GM21737 (cell line): Measurements from ENCODE around the gene ENO2.

ENCODE experiments used
- ATAC-seq: cut with Tn5 transposase; IDR thresholded peaks from one replicate; pipeline ENCODE4 v1.9.1; 2021; ENCODE audit warnings: mild to moderate bottlenecking, moderate library complexity; ENCODE audit not compliant: unreplicated experiment

Gene ENO2

DNA sequence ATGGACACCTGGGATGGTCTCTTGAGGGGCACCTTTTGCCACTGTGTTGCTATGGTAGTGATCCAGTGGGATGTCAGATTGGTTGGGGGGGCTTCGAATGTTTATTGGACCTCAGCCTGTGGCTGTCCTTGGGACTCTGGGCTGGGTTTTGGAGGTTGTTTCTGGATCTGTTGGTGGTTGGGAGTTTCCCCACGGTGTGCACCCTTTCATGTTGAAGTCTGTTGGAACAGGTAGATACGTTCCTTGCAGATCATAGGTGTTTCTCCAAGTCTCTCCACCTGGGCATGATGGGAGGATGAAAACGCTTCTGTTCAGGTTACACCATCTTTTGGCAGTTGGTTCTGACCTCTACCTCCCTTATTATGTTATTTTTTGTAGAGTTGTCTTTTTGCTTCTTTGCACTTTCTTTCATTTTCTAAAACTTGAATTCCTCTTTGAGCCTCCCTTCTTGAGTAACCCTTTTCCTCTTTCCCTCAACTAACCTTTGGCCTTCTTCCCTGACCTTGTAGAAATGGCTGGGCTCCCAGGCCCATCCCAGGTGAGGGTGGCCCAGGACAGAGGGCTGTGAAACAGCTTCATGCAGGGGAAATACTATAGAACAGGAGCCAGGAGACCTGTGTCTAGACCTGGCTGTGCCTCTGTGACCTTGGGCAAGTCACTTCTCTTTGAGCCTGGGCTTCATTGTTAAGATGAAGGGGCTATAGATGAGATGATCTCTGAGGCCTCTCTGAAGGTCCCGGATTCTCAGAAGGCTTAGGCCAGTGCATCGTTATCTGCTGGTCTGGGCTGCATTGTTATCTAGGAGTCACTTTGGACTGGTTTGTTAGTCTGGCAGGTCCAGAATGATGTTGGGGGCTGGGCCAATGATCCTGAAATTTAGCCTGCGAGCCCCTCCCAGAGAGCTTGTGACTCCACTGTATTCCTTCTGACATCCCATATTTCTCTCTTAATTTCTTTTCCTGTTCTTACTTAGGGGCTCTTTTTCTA, 15.4 kb downstream of the ENO2 start:
- ATAC-seq: no peak

DNA sequence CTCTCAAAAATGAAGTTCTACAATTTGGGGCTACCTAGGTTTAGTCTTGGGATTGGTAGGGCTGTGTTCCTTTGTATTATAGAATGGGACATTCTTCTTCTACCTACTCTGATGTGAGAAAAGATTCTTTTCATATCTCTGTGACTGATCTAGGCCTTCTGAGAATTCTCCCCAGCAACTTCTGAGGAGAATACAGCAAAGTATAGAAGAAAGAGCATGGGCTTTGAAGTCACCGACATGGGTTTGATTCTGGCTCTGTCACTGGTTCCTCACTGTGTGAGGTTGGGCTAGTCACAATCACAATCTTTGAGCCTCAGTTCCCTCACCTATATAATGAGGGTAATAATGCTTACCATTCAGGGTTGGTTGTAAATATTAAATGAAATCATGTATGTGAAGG, 18.4 kb downstream of the ENO2 start:
- no peak for ATAC-seq

DNA sequence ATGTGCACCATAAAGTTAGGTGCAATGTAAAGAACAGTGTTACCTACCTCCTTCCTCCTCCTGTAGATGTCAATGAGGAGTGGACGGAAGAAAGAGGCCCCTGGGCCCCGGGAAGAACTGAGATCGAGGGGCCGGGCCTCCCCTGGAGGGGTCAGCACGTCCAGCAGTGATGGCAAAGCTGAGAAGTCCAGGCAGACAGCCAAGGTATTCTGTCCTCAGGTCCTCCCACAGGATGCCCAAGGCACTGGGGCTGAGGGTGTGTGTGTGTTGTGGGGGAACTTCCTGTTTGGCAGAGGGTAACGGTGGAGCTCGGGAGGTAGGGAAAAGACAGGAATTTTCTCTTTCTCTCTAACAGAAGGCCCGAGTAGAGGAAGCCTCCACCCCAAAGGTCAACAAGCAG, 19.7 kb downstream of the ENO2 start:
- ATAC-seq: no peak

DNA sequence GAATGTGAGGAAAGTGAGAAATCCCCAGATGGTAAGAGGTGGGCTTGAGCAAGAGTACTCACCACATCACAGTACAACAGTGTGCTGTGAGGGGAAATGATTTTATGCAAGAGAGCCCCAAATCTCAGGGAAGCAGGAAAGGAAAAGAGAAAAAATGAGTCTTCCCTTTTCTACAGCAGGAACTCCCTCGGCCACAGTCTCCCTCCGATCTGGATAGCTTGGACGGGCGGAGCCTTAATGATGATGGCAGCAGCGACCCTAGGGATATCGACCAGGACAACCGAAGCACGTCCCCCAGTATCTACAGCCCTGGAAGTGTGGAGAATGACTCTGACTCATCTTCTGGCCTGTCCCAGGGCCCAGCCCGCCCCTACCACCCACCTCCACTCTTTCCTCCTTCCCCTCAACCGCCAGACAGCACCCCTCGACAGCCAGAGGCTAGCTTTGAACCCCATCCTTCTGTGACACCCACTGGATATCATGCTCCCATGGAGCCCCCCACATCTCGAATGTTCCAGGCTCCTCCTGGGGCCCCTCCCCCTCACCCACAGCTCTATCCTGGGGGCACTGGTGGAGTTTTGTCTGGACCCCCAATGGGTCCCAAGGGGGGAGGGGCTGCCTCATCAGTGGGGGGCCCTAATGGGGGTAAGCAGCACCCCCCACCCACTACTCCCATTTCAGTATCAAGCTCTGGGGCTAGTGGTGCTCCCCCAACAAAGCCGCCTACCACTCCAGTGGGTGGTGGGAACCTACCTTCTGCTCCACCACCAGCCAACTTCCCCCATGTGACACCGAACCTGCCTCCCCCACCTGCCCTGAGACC, 21.2 kb downstream of the ENO2 start:
- ATAC-seq: no peak

DNA sequence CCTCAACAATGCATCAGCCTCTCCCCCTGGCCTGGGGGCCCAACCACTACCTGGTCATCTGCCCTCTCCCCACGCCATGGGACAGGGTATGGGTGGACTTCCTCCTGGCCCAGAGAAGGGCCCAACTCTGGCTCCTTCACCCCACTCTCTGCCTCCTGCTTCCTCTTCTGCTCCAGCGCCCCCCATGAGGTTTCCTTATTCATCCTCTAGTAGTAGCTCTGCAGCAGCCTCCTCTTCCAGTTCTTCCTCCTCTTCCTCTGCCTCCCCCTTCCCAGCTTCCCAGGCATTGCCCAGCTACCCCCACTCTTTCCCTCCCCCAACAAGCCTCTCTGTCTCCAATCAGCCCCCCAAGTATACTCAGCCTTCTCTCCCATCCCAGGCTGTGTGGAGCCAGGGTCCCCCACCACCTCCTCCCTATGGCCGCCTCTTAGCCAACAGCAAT, 21.8 kb downstream of the ENO2 start:
- ATAC-seq: no peak

DNA sequence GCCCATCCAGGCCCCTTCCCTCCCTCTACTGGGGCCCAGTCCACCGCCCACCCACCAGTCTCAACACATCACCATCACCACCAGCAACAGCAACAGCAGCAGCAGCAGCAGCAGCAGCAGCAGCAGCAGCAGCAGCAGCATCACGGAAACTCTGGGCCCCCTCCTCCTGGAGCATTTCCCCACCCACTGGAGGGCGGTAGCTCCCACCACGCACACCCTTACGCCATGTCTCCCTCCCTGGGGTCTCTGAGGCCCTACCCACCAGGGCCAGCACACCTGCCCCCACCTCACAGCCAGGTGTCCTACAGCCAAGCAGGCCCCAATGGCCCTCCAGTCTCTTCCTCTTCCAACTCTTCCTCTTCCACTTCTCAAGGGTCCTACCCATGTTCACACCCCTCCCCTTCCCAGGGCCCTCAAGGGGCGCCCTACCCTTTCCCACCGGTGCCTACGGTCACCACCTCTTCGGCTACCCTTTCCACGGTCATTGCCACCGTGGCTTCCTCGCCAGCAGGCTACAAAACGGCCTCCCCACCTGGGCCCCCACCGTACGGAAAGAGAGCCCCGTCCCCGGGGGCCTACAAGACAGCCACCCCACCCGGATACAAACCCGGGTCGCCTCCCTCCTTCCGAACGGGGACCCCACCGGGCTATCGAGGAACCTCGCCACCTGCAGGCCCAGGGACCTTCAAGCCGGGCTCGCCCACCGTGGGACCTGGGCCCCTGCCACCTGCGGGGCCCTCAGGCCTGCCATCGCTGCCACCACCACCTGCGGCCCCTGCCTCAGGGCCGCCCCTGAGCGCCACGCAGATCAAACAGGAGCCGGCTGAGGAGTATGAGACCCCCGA, 22.5 kb downstream of the ENO2 start:
- peak; percentile 5 for ATAC-seq

DNA sequence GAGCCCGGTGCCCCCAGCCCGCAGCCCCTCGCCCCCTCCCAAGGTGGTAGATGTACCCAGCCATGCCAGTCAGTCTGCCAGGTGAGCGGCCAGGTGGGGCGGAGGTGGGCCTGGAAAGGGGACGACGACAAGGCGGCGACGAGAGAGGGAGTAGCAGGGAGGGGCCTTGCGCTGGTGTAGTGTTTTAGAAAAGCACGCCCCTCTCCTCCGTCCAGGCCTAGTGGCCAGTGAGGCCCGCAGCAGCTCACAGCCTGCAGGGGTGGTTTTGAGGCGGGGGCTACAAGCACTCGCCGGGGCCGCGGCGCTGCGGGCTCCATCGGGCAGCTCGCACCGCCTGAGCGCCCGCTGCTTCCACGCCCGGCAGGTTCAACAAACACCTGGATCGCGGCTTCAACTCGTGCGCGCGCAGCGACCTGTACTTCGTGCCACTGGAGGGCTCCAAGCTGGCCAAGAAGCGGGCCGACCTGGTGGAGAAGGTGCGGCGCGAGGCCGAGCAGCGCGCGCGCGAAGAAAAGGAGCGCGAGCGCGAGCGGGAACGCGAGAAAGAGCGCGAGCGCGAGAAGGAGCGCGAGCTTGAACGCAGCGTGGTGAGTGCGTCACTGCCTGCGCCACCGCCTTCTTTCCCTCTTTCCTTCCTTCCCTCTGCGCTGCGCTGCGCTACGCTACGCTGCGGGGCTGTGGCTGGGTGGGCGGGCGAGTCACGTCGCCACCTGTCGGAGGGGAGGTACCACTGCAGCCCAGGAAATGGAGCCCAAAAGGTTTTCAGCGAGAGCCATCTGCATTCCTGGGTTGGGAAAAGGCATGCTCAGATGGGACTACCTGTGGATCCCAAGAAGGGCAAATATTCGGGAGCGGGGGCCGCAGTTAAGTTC, 23.3 kb downstream of the ENO2 start:
- ATAC-seq: peak; percentile 76

DNA sequence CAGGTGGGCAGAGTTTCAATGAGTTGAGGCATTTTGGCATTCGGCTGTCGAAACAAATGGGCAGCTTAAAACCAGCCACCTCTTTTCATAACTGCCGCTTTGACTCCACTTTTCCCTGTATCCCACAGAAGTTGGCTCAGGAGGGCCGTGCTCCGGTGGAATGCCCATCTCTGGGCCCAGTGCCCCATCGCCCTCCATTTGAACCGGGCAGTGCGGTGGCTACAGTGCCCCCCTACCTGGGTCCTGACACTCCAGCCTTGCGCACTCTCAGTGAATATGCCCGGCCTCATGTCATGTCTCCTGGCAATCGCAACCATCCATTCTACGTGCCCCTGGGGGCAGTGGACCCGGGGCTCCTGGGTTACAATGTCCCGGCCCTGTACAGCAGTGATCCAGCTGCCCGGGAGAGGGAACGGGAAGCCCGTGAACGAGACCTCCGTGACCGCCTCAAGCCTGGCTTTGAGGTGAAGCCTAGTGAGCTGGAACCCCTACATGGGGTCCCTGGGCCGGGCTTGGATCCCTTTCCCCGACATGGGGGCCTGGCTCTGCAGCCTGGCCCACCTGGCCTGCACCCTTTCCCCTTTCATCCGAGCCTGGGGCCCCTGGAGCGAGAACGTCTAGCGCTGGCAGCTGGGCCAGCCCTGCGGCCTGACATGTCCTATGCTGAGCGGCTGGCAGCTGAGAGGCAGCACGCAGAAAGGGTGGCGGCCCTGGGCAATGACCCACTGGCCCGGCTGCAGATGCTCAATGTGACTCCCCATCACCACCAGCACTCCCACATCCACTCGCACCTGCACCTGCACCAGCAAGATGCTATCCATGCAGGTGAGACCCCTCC, 24.2 kb downstream of the ENO2 start:
- ATAC-seq: no peak

DNA sequence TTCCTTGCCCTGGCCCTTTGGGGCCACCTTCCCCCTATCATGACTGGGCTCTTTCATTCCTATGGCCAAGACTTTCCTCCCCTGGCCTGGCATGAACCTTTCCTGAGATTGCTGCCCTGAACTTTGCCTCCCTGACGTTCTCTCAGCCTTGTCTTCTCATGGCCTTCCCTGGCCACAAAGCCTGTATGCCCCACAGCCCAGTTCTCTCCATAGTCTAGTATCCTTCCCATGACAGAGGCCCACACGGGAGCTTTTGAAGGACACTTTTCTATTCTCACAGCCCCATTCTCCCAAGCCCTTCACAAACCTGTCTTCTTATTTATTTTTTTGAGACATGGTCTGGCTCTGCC, 24.8 kb downstream of the ENO2 start:
- ATAC-seq: no peak

DNA sequence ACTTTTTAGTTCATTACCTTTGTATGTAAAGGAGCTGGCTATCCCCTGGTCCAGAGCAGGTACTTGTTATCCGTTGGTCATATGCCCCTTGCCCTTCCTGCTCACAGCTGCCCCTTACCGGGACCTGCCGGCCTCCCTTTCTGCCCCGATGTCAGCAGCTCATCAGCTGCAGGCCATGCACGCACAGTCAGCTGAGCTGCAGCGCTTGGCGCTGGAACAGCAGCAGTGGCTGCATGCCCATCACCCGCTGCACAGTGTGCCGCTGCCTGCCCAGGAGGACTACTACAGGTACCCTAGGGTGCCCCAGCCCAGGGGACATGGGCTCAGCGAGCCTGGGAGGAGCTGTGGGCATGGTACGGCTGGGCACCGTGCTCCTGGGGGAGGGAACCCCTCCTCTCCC, 26.9 kb downstream of the ENO2 start:
- no peak for ATAC-seq

DNA sequence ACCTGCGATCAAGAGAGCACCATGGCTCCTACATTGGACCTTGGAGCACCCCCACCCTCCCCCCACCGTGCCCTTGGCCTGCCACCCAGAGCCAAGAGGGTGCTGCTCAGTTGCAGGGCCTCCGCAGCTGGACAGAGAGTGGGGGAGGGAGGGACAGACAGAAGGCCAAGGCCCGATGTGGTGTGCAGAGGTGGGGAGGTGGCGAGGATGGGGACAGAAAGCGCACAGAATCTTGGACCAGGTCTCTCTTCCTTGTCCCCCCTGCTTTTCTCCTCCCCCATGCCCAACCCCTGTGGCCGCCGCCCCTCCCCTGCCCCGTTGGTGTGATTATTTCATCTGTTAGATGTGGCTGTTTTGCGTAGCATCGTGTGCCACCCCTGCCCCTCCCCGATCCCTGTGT, 27.4 kb downstream of the ENO2 start:
- ATAC-seq: no peak

DNA sequence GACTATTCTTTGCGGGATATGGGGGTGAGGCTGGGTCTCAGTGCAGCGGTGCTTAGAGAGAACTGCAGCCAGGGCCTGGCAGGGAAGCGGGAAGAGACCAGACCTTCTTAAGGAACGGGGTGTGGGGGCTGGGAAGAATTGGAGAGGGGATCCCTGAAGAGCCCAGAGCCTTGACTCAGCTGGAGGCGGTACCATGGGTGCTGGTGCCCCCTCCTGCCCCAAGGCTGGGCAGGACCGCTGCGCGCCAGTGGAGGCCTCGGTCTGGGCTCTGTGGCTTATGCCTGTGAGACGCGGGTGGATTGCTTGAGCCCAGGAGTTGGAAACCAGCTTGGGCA, 27.9 kb downstream of the ENO2 start:
- no peak for ATAC-seq

DNA sequence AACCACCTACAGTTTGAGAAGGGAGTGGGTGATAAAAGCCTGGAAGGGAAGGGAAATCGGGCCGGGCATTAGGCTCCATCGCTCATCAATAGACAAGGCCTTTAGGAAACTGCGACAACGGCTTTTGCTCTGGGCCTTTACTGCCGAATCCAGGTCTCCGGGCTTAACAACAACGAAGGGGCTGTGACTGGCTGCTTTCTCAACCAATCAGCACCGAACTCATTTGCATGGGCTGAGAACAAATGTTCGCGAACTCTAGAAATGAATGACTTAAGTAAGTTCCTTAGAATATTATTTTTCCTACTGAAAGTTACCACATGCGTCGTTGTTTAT, 29.0 kb downstream of the ENO2 start:
- peak; percentile 30 for ATAC-seq

DNA sequence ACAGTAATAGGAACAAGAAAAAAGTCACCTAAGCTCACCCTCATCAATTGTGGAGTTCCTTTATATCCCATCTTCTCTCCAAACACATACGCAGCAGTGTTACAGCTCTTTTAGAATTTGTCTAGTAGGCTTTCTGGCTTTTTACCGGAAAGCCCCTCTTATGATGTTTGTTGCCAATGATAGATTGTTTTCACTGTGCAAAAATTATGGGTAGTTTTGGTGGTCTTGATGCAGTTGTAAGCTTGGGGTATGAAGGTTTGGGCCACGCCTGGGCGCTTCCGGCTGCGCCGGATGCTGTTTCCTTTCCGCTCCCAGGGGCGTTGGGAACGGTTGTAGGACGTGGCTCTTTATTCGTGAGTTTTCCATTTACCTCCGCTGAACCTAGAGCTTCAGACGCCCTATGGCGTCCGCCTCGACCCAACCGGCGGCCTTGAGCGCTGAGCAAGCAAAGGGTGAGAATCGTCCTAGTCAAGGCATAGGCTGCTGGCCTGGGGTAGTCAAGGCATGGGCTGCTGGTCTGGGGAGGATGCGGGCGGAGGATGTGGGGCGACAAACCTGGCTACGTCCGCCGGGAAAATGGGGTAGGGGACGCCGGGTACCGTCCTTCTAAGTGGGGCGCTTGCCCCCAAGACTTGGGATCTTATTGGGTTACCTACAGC, 29.5 kb downstream of the ENO2 start, which contains the start of the genes C12orf57 and RNU7-1:
C12orf57 (plus strand) TSS at position 301 of the 659 bp plus-strand sequence; CDS start at position 401, 100 bp downstream.
RNU7-1 (plus strand) TSS at position 95 of the 659 bp plus-strand sequence.
- peak; percentile 23 for ATAC-seq

DNA sequence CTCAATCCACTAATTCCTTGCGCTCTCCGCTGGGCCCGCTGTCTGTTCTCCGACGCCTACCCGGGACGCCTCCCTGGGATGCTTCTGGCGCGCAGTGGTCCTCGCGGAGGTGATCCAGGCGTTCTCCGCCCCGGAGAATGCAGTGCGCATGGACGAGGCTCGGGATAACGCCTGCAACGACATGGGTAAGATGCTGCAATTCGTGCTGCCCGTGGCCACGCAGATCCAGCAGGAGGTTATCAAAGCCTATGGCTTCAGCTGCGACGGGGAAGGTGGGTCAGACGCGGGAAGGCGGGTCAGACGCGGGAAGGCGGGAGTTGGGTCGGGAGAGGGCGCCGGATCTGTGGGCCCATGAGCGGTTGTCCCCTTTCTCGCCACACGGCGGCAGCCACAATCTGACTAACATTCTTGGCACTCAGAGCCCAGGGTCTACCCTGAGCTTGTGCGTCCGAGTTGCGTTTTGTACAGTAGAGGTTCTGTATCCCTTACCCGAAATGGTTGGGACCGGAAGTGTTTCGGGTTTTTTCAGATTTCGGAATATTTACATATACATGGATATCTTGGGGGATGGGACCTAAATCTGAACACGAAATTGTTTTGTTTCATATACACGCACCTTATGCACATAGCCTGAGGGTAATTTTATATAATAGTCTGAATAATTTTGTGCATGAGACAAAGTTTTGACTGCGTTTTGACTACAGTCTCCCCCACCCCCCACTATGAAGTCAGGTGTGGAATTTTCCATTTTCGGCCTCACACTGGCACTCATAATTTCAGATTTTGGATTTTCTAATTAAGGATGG, 30.2 kb downstream of the ENO2 start:
- ATAC-seq: peak; percentile 33

DNA sequence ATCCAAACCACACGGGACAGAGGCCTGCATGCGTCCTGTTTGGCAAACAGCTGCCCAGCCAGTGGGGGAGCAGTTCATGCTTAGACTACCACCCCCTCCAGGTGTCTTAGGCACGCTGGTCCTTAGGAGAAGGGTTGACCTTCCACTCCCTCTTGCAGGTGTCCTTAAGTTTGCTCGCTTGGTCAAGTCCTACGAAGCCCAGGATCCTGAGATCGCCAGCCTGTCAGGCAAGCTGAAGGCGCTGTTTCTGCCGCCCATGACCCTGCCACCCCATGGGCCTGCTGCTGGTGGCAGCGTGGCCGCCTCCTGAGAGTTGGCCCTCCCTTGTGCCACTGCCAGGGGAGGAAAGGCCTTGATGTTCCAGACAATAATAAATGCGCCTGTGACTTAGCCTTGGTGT, 31.2 kb downstream of the ENO2 start:
- no peak for ATAC-seq

DNA sequence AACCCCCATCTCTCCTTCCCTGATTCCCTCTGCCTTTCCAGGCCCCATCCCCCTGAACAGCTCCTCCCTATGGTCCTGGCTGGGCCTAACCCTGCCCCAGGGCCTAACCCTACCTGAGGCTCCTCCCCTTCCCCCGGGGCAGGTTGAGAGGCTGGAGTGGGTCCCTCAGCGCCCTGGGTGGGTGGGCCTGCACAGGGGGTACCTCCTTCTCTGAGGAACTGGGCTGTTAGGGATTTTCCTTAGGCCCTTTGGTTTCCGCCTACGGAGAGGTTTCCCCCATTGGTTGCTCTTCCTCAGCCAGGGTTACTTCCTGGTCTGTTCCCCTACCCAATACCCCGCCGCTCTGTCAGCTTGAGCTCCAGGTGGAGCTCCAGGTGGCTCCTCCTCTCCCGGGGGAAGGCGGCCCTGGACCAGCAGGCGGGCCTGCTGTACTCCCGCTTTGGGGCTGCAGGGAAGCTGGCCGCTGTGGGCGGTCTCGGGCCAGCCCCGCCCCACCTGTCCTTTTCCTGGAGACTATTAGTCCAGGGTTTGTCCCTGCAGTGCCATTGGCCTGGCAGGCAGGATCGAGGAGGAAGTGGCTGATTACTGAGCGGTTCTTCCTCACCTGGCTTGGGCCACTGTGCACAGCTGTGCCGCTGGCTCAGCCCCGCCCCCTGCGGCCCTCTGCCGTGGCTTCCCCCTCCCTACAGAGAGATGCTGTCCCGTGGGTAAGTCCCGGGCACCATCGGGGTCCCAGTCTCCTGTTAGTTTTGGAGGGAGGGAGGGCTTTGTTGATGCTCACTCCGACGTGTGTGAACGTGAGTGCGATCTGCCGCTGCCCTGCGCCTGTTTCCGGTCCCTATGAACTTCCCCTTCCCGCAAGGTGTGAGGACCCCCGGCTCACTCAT, 31.9 kb downstream of the ENO2 start:
- peak; percentile 25 for ATAC-seq
